Raji (cell line): ENCODE data around the gene TMEM204.

Experiments
- POLR2A ChIP-seq: IDR thresholded peaks from 2 replicates; pipeline ENCODE4 v1.6.1; 2011; ENCODE audit warnings: low read depth, low read length, control low read depth; ENCODE audit not compliant: insufficient read depth

Gene TMEM204

GRCh38 chr16:1538804-1539520, 5.5 kb downstream of the TMEM204 start:
- TF ChIP-seq POLR2A: no peak

- TF ChIP-seq POLR2A: no peak
Measured at GRCh38 chr16:1539720-1540555, 6.5 kb downstream of the TMEM204 start.

GRCh38 chr16:1540556-1540855, 7.0 kb downstream of the TMEM204 start:
- TF ChIP-seq POLR2A: no peak

GRCh38 chr16:1541293-1542165, 8.1 kb downstream of the TMEM204 start:
- no peak for TF ChIP-seq POLR2A

- TF ChIP-seq POLR2A: no peak
Measured at GRCh38 chr16:1542166-1542500, 8.7 kb downstream of the TMEM204 start.

GRCh38 chr16:1542533-1542932, 9.1 kb downstream of the TMEM204 start:
- no peak for TF ChIP-seq POLR2A

GRCh38 chr16:1543085-1543896, 9.8 kb downstream of the TMEM204 start:
- TF ChIP-seq POLR2A: no peak

GRCh38 chr16:1545044-1546040, 11.9 kb downstream of the TMEM204 start:
- no peak for TF ChIP-seq POLR2A

GRCh38 chr16:1546430-1546829, 13.0 kb downstream of the TMEM204 start:
- TF ChIP-seq POLR2A: no peak

GRCh38 chr16:1548233-1548632, 14.8 kb downstream of the TMEM204 start:
- no peak for TF ChIP-seq POLR2A

GRCh38 chr16:1548727-1549126, 15.3 kb downstream of the TMEM204 start:
- TF ChIP-seq POLR2A: no peak

GRCh38 chr16:1550069-1550468, 16.6 kb downstream of the TMEM204 start:
- no peak for TF ChIP-seq POLR2A

- TF ChIP-seq POLR2A: no peak
Measured at GRCh38 chr16:1550696-1551095, 17.2 kb downstream of the TMEM204 start.

- TF ChIP-seq POLR2A: no peak
Measured at GRCh38 chr16:1551166-1551565, 17.7 kb downstream of the TMEM204 start.
